Type B pancreatic cell (in vitro differentiated cells): ENCODE results near the gene PRR3. TPM values are rescaled to one million over a fixed set of nuclear protein-coding genes. Genes with fewer than 3 reads are reported as not detected.

Source experiments
- DNase-seq: peaks from one replicate; pipeline ENCODE4 v3.0.0; 2021; ENCODE audit warnings: mixed read lengths; ENCODE audit not compliant: unreplicated experiment; ENCODE audit errors: extremely low spot score
- H3K27ac Mint-ChIP-seq: 2 replicates; pipeline ENCODE4 v1.8.0; 2021; ENCODE audit warnings: mild to moderate bottlenecking, mixed read lengths
- H3K27me3 Mint-ChIP-seq: 2 replicates; pipeline ENCODE4 v1.8.0; 2021; ENCODE audit warnings: mixed read lengths
- H3K36me3 Mint-ChIP-seq: 2 replicates; pipeline ENCODE4 v1.8.0; 2021; ENCODE audit warnings: mixed read lengths
- H3K4me1 Mint-ChIP-seq: one replicate; pipeline ENCODE4 v1.8.0; 2021; ENCODE audit warnings: mixed read lengths; ENCODE audit not compliant: unreplicated experiment
- H3K4me3 Mint-ChIP-seq: 2 replicates; pipeline ENCODE4 v1.8.0; 2021; ENCODE audit warnings: mild to moderate bottlenecking, mixed read lengths
- H3K9me3 Mint-ChIP-seq: 2 replicates; pipeline ENCODE4 v1.8.0; 2021; ENCODE audit warnings: mixed read lengths
- total RNA-seq: library from RNA; stranded (reverse); gene quantifications from 2 replicates; pipeline ENCODE4 v1.2.1, GENCODE V29; 2021; ENCODE audit warnings: low replicate concordance
- TF ChIP-seq, protein P1 (sequence below): fragments of 200-600 bp; sonication (generic); conservative IDR thresholded peaks from 2 replicates; pipeline ENCODE4 v1.5.0; 2021; ENCODE audit warnings: antibody characterized with exemption, mild to moderate bottlenecking

Gene PRR3
- total RNA-seq, 1 donor from 2014 or later = 32.5 TPM

DNA sequence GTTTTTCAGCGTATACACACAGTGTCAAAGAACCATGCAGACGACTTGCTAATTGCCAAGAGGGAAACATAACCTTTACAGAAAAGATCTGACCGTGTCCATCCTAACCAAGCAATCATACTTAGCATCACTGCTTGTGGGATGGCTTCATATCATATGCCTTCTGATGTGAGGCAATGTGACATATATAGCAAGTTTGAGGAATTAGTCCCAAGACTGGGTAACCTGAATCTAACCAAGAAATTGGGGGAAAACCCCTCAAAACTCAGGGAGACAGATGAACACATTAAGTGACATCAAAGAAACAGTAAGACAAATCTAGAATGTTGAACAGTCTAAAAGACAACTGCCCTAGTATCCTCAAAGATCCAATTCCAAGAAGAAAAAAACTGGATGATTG, 19.2 kb upstream of the PRR3 start:
- Mint-ChIP-seq H3K27me3 (peaks cover 13% of the 10 kb centered on the region), H3K4me3 (no peak overlapping the region), H3K27ac (no peak overlapping the region), H3K4me1 (peaks cover 5% of the 10 kb centered on the region), H3K9me3 (no peaks in the 10 kb centered on the region), H3K36me3 (no peaks in the 10 kb centered on the region)
- TF ChIP-seq, protein P1, sequence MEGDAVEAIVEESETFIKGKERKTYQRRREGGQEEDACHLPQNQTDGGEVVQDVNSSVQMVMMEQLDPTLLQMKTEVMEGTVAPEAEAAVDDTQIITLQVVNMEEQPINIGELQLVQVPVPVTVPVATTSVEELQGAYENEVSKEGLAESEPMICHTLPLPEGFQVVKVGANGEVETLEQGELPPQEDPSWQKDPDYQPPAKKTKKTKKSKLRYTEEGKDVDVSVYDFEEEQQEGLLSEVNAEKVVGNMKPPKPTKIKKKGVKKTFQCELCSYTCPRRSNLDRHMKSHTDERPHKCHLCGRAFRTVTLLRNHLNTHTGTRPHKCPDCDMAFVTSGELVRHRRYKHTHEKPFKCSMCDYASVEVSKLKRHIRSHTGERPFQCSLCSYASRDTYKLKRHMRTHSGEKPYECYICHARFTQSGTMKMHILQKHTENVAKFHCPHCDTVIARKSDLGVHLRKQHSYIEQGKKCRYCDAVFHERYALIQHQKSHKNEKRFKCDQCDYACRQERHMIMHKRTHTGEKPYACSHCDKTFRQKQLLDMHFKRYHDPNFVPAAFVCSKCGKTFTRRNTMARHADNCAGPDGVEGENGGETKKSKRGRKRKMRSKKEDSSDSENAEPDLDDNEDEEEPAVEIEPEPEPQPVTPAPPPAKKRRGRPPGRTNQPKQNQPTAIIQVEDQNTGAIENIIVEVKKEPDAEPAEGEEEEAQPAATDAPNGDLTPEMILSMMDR = no peak
- DNase-seq = no peak

DNA sequence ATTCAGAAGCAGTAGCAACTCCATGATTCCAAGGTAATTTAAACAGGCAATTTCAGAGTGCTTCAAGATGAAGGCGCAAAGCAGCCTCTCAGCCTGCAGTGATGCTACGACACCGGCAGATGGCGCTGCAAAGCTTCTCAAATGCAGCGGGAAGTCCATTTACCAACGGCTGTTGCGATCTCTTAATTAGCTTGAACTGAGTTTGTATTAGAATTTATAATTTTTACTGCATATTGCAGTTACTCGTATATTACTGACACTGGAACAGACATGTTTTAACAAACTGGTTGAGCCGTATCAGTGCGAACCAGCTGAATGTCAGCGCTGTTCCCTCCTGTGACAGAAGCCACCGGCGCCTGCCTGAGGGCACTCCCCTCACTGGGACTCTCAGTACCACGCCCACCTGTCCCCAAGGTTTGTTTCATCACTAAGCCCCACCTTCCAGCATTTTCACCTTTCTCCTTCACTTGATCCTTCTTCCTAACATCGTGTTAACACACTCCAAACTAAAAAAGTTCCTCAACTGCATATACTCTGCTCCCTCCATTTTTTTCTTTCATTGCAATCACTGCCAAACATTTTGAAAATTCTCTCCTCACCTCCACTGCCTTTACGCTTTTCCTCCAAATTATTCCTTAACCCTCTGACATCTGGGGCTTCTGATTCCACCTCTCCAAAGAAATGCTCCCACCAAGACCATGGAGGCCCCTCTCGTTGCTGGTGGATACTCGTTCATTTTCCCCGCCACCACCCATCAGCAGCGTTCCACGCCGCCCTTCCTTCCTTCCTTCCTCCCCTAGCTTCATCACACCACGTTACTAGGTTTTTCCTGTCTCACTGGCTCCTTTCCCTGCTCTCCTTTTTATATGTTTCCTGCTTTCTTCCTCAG, 15.3 kb upstream of the PRR3 start:
- H3K27me3 Mint-ChIP-seq = peaks cover 11% of the 10 kb centered on the region
- no peaks in the 10 kb centered on the region for H3K9me3 Mint-ChIP-seq
- TF ChIP-seq, protein P1 = peak; percentile 100
- no peaks in the 10 kb centered on the region for H3K36me3 Mint-ChIP-seq
- DNase-seq = peak; percentile 79
- peak overlapping the region; percentile 72 for H3K4me3 Mint-ChIP-seq
- peaks cover 5% of the 10 kb centered on the region for H3K4me1 Mint-ChIP-seq
- peak overlapping the region; percentile 8 for H3K27ac Mint-ChIP-seq

DNA sequence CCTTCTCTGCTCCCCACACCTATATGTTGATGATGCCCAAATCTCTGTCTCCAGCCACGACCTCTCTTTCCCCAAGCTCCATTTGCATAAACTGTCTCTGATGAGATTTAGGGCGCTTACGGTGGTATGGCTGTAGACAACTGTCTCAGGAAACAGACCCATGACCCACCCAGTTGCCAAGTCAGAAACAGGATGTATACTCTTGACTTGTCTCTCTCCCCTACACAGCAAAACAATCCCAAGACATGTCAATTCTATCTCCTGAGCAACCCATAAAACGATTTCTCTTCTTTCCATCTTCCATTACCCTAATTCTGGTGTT, 14.7 kb upstream of the PRR3 start:
- Mint-ChIP-seq H3K4me1 (peaks cover 5% of the 10 kb centered on the region), H3K27ac (no peak overlapping the region), H3K36me3 (no peaks in the 10 kb centered on the region), H3K4me3 (peak overlapping the region; percentile 72), H3K27me3 (peaks cover 11% of the 10 kb centered on the region), H3K9me3 (no peaks in the 10 kb centered on the region)
- TF ChIP-seq, protein P1 = no peak
- no peak for DNase-seq

DNA sequence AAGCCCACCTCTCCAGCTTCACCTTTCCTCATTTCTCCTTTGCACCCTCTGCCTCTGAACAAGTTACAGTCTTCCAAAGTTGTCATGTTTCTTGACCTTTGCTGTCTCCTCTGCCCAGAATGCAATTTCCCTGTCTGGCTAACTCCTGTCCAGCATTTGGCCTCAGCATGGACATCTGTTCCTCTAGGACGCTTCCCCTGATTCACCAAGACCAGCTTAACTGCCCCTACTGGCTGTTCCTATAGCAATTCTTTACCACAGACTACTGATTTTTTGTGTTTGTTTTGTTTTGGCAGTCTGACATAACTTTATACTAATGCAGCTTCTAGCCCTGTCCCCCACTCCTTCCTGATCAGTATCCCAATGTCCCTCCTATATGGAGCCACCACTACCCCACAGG, 14.2 kb upstream of the PRR3 start:
- no peak for DNase-seq
- peaks cover 11% of the 10 kb centered on the region for H3K27me3 Mint-ChIP-seq
- H3K27ac Mint-ChIP-seq = no peak overlapping the region
- H3K4me3 Mint-ChIP-seq = peak overlapping the region; percentile 24
- no peaks in the 10 kb centered on the region for H3K9me3 Mint-ChIP-seq
- H3K36me3 Mint-ChIP-seq = no peaks in the 10 kb centered on the region
- TF ChIP-seq, protein P1 = peak; percentile 36
- peaks cover 5% of the 10 kb centered on the region for H3K4me1 Mint-ChIP-seq

DNA sequence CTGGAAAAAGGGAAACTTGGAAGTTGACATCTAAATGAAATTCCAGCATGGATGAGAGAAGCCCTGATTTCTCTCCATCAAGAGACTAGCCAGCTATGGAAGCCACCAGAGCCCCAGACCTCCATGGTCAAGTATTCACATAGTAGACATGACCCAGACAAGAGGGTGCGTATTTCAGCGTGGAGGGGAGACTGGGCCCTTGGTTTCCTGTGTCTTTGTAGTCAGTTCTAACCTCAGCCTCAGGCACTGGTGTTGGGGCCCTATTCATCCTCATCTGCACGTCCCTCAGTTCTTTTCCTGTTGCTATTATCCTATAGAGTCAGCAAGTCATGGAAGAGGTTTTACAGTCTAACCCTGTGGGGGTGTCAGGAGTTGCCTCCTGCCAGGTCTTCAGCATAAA, 13.3 kb upstream of the PRR3 start:
- Mint-ChIP-seq H3K4me3 (no peak overlapping the region), H3K27me3 (peaks cover 11% of the 10 kb centered on the region), H3K36me3 (no peaks in the 10 kb centered on the region), H3K9me3 (no peaks in the 10 kb centered on the region), H3K27ac (no peak overlapping the region), H3K4me1 (peaks cover 5% of the 10 kb centered on the region)
- DNase-seq = no peak
- TF ChIP-seq, protein P1 = no peak
